ENCODE measurements around the gene MCM10.
"Not testable (repeated sequence)": the region's sequence is repeated elsewhere in the genome, so short reads cannot be mapped to it uniquely, and the experiment has no call there.

The MCM10 gene

GRCh38 chr10:13160934-13161856 lies at the start of gene MCM10:
Gene MCM10 (plus strand): TSS chr10:13161558. CDS start chr10:13164203, 2,645 bp downstream.
- peak; percentile 95 for DNase-seq (ENCODE audit: low read depth, low spot score)
- no peak within 1 kb of the TSS for H3K27ac ChIP-seq

- H3K27ac ChIP-seq: no peak overlapping the region
- DNase-seq (ENCODE audit: low read depth, low spot score): no peak
Measured at GRCh38 chr10:13113544-13113943, 47.8 kb upstream of the MCM10 start.

GRCh38 chr10:13115832-13116803 lies 45.2 kb upstream of the MCM10 start:
- no peak overlapping the region for H3K27ac ChIP-seq
- DNase-seq (ENCODE audit: low read depth, low spot score): no peak

GRCh38 chr10:13117841-13118783 lies 43.2 kb upstream of the MCM10 start:
- no peak overlapping the region for H3K27ac ChIP-seq
- no peak for DNase-seq (ENCODE audit: low read depth, low spot score)

- no peak for DNase-seq (ENCODE audit: low read depth, low spot score)
- H3K27ac ChIP-seq: no peak overlapping the region
Measured at GRCh38 chr10:13118784-13119410, 42.5 kb upstream of the MCM10 start.

- no peak for DNase-seq (ENCODE audit: low read depth, low spot score)
Measured at GRCh38 chr10:13120786-13121499, 40.4 kb upstream of the MCM10 start.

GRCh38 chr10:13121500-13121854 lies 39.9 kb upstream of the MCM10 start:
- no peak overlapping the region for H3K27ac ChIP-seq
- DNase-seq (ENCODE audit: low read depth, low spot score): no peak

More at GRCh38 chr10:13120786-13121499, 40.4 kb upstream of the MCM10 start:
- H3K27ac ChIP-seq: no peak overlapping the region

- no peak for DNase-seq (ENCODE audit: low read depth, low spot score)
- no peak overlapping the region for H3K27ac ChIP-seq
Measured at GRCh38 chr10:13136651-13137050, 24.7 kb upstream of the MCM10 start.

GRCh38 chr10:13139150-13139549 lies 22.2 kb upstream of the MCM10 start:
- DNase-seq (ENCODE audit: low read depth, low spot score): no peak
- no peak overlapping the region for H3K27ac ChIP-seq

- DNase-seq (ENCODE audit: low read depth, low spot score): no peak
- H3K27ac ChIP-seq: no peak overlapping the region
Measured at GRCh38 chr10:13139676-13140075, 21.7 kb upstream of the MCM10 start.

GRCh38 chr10:13140627-13141190 lies 20.6 kb upstream of the MCM10 start:
- H3K27ac ChIP-seq: no peak overlapping the region
- DNase-seq (ENCODE audit: low read depth, low spot score): no peak

- H3K27ac ChIP-seq: no peak overlapping the region
- DNase-seq (ENCODE audit: low read depth, low spot score): no peak
Measured at GRCh38 chr10:13143766-13144165, 17.6 kb upstream of the MCM10 start.

GRCh38 chr10:13144814-13145213 lies 16.5 kb upstream of the MCM10 start:
- peak overlapping the region; percentile 77 for H3K27ac ChIP-seq
- DNase-seq (ENCODE audit: low read depth, low spot score): no peak

- H3K27ac ChIP-seq: peak overlapping the region; percentile 77
Measured at GRCh38 chr10:13146379-13146778, 15.0 kb upstream of the MCM10 start.

GRCh38 chr10:13147161-13147560 lies 14.2 kb upstream of the MCM10 start:
- no peak for DNase-seq (ENCODE audit: low read depth, low spot score)
- peak overlapping the region; percentile 77 for H3K27ac ChIP-seq

More at GRCh38 chr10:13146379-13146778, 15.0 kb upstream of the MCM10 start:
- peak; percentile 40 for DNase-seq (ENCODE audit: low read depth, low spot score)

- DNase-seq (ENCODE audit: low read depth, low spot score): no peak
- no peak overlapping the region for H3K27ac ChIP-seq
Measured at GRCh38 chr10:13152296-13152695, 9.1 kb upstream of the MCM10 start.

GRCh38 chr10:13155860-13156259 lies 5.5 kb upstream of the MCM10 start:
- DNase-seq (ENCODE audit: low read depth, low spot score); H3K27ac ChIP-seq: not testable (repeated sequence)

GRCh38 chr10:13158401-13158800 lies 3.0 kb upstream of the MCM10 start:
- H3K27ac ChIP-seq: no peak overlapping the region
- DNase-seq (ENCODE audit: low read depth, low spot score): no peak
